Neural progenitor cell (in vitro differentiated cells): Measurements from ENCODE around the gene ST7. TPM values are rescaled to one million over a fixed set of nuclear protein-coding genes. Genes with fewer than 3 reads are reported as not detected.

Experiments
- DNase-seq: peaks from one replicate; pipeline ENCODE4 v3.0.0-alpha.2; 2016; ENCODE audit warnings: low spot score
- H2AFZ ChIP-seq: fragments of 200-600 bp; sonication (generic); replicated peaks from 2 replicates; pipeline ENCODE4 v1.6.1; 2016; ENCODE audit warnings: antibody characterized with exemption
- H3F3A ChIP-seq: fragments of 200-600 bp; sonication (generic); 2 replicates; pipeline ENCODE4 v1.6.1; 2016; ENCODE audit warnings: antibody characterized with exemption, low read depth
- H3K27ac ChIP-seq: fragments of 200-600 bp; sonication (generic); 2 replicates; pipeline ENCODE4 v1.5.1; 2016; ENCODE audit warnings: mild to moderate bottlenecking
- H3K27me3 ChIP-seq: fragments of 200-600 bp; sonication (generic); 2 replicates; pipeline ENCODE4 v1.6.1; 2016; ENCODE audit warnings: mild to moderate bottlenecking, moderate library complexity
- H3K36me3 ChIP-seq: fragments of 200-600 bp; sonication (generic); 2 replicates; pipeline ENCODE4 v1.5.1; 2016
- H3K4me1 ChIP-seq: fragments of 200-600 bp; sonication (generic); 2 replicates; pipeline ENCODE4 v1.6.1; 2016; ENCODE audit warnings: mixed run types
- H3K4me2 ChIP-seq: fragments of 200-600 bp; sonication (generic); 2 replicates; pipeline ENCODE4 v1.6.1; 2016
- H3K4me3 ChIP-seq: fragments of 200-600 bp; sonication (generic); 2 replicates; pipeline ENCODE4 v1.5.1; 2016
- H3K79me2 ChIP-seq: fragments of 200-600 bp; sonication (generic); 2 replicates; pipeline ENCODE4 v1.6.1; 2016; ENCODE audit warnings: low read depth
- H3K9ac ChIP-seq: fragments of 200-600 bp; sonication (generic); 2 replicates; pipeline ENCODE4 v1.6.1; 2016
- H3K9me3 ChIP-seq: fragments of 200-600 bp; sonication (generic); 2 replicates; pipeline ENCODE4 v1.5.1; 2016; ENCODE audit warnings: low read depth
- H4K20me1 ChIP-seq: fragments of 200-600 bp; sonication (generic); 2 replicates; pipeline ENCODE4 v1.6.1; 2016; ENCODE audit warnings: low read depth
- H3K27ac Mint-ChIP-seq: 3 replicates; pipeline ENCODE4 v1.8.0; 2021; ENCODE audit warnings: mixed read lengths
- H3K27me3 Mint-ChIP-seq: 2 replicates; pipeline ENCODE4 v1.8.0; 2022; ENCODE audit warnings: low read depth, mild to moderate bottlenecking, inconsistent platforms, moderate library complexity, mixed read lengths; ENCODE audit not compliant: insufficient read depth
- H3K36me3 Mint-ChIP-seq: 3 replicates; pipeline ENCODE4 v1.8.0; 2021; ENCODE audit warnings: mixed read lengths
- H3K4me1 Mint-ChIP-seq: 3 replicates; pipeline ENCODE4 v1.8.0; 2021; ENCODE audit warnings: mixed read lengths
- H3K4me3 Mint-ChIP-seq: 3 replicates; pipeline ENCODE4 v1.8.0; 2021; ENCODE audit warnings: mild to moderate bottlenecking, moderate library complexity, mixed read lengths
- H3K9me3 Mint-ChIP-seq: 3 replicates; pipeline ENCODE4 v1.8.0; 2020; ENCODE audit warnings: mixed read lengths
- EZH2 ChIP-seq: fragments of 200-600 bp; sonication (generic); IDR thresholded peaks from 2 replicates; pipeline ENCODE4 v1.6.1; 2017; ENCODE audit warnings: antibody characterized with exemption, mild to moderate bottlenecking, moderate library complexity
- EZH2phosphoT487 ChIP-seq: fragments of 200-600 bp; sonication (generic); IDR thresholded peaks from 2 replicates; pipeline ENCODE4 v1.6.1; 2017; ENCODE audit warnings: antibody characterized with exemption
- total RNA-seq: library from RNA; depleted of rRNA; stranded (reverse); fragments of >200 nt; gene quantifications from 2 replicates; pipeline ENCODE4 v1.2.3, GENCODE V29; 2015; ENCODE audit warnings: low replicate concordance
- TF ChIP-seq, protein P1 (sequence below): fragments of 200-600 bp; sonication (generic); IDR thresholded peaks from 2 replicates; pipeline ENCODE4 v1.5.1; 2017; ENCODE audit warnings: antibody characterized with exemption, mild to moderate bottlenecking

ST7 gene
- total RNA-seq, 1 donor from 2014 or later: 5.8 TPM

DNA sequence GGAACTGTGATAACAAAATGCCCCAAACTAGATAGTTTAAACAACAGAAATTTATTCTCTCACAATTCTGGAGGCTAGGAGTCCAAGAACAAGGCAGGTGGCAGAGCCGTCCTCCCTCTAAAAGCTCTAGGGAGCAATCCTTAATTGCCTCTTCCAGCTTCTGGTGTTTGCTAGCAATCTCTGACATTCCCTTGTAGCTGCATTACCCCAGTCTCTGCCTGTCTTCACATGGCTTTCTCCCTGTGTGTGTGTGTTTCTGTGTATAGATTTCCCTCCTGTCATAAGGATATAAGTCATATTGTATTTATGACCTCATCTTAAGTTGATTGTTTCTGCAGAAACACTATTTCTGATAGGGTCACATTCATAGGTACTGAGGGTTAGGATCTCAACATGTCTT, 192.0 kb downstream of the ST7 start:
- Mint-ChIP-seq H3K27ac (no peak overlapping the region), H3K27me3 (no peaks in the 10 kb centered on the region), H3K9me3 (no peaks in the 10 kb centered on the region), H3K36me3 (peaks cover 6% of the 10 kb centered on the region), H3K4me1 (peaks cover 5% of the 10 kb centered on the region), H3K4me3 (no peak overlapping the region)
- H3K9me3 ChIP-seq: no peaks in the 10 kb centered on the region
- no peaks in the 10 kb centered on the region for H4K20me1 ChIP-seq
- DNase-seq: no peak
- H3K27me3 ChIP-seq: no peaks in the 10 kb centered on the region
- H3K4me3 ChIP-seq: no peak overlapping the region
- H3K9ac ChIP-seq: no peak overlapping the region
- TF ChIP-seq, protein P1, sequence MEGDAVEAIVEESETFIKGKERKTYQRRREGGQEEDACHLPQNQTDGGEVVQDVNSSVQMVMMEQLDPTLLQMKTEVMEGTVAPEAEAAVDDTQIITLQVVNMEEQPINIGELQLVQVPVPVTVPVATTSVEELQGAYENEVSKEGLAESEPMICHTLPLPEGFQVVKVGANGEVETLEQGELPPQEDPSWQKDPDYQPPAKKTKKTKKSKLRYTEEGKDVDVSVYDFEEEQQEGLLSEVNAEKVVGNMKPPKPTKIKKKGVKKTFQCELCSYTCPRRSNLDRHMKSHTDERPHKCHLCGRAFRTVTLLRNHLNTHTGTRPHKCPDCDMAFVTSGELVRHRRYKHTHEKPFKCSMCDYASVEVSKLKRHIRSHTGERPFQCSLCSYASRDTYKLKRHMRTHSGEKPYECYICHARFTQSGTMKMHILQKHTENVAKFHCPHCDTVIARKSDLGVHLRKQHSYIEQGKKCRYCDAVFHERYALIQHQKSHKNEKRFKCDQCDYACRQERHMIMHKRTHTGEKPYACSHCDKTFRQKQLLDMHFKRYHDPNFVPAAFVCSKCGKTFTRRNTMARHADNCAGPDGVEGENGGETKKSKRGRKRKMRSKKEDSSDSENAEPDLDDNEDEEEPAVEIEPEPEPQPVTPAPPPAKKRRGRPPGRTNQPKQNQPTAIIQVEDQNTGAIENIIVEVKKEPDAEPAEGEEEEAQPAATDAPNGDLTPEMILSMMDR: no peak
- TF ChIP-seq EZH2 (no peak), EZH2phosphoT487 (no peak)
- no peak overlapping the region for H2AFZ ChIP-seq
- H3K79me2 ChIP-seq: no peaks in the 10 kb centered on the region
- H3K4me1 ChIP-seq: no peaks in the 10 kb centered on the region
- no peak overlapping the region for H3K27ac ChIP-seq
- H3F3A ChIP-seq: no peaks in the 10 kb centered on the region
- no peak overlapping the region for H3K4me2 ChIP-seq
- H3K36me3 ChIP-seq: no peaks in the 10 kb centered on the region

DNA sequence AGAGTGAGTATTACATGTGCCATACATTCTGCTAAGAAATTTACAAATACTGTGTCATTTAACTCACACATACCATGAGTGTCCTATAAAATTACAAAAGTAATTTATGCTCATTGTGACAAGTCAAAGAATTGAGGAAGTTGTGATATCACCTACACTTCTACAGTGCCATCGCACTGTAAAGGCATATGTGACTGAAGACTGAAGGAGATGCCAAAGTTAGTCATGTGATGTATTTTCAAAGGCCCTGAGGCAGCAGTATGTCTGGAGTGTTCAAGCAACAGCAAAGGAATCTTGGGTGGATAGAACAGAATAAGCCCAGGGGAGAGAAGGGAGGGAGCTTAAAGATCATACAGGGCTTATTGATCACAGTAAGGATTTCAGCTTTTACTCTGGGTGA, 192.8 kb downstream of the ST7 start:
- no peaks in the 10 kb centered on the region for H3K79me2 ChIP-seq
- no peak overlapping the region for H3K4me2 ChIP-seq
- DNase-seq: no peak
- Mint-ChIP-seq H3K4me3 (no peak overlapping the region), H3K27me3 (no peaks in the 10 kb centered on the region), H3K9me3 (no peaks in the 10 kb centered on the region), H3K4me1 (peaks cover 1% of the 10 kb centered on the region), H3K36me3 (peaks cover 5% of the 10 kb centered on the region), H3K27ac (peak overlapping the region; percentile 12)
- H3K27ac ChIP-seq: no peak overlapping the region
- no peaks in the 10 kb centered on the region for H3K36me3 ChIP-seq
- H3K4me3 ChIP-seq: no peak overlapping the region
- no peaks in the 10 kb centered on the region for H3K4me1 ChIP-seq
- no peak for TF ChIP-seq EZH2
- TF ChIP-seq EZH2phosphoT487: no peak
- TF ChIP-seq, protein P1: no peak
- H3K9me3 ChIP-seq: no peaks in the 10 kb centered on the region
- no peak overlapping the region for H2AFZ ChIP-seq
- H3F3A ChIP-seq: no peaks in the 10 kb centered on the region
- no peak overlapping the region for H3K9ac ChIP-seq
- H3K27me3 ChIP-seq: no peaks in the 10 kb centered on the region
- no peaks in the 10 kb centered on the region for H4K20me1 ChIP-seq

DNA sequence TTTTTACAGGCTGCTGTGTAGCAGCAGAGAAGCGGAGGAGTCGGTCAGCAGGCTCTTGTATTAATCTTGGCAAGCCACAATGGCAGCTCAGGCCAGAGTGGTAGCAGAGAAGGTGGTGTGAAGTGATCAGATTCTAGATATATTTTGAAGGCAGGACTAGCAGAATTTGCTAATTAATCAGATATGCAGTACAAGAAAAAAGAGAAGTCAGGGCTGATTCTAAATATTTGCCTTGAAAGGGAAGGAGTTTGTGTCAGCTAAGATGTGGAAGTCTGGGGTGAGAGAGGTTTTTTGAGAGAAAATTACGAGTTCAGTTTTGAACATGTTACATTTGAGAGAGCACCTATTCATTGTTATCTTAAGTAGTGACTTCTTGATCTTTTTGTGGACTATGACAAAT, 193.2 kb downstream of the ST7 start:
- Histone ChIP-seq H3K4me1 (no peaks in the 10 kb centered on the region), H3K27me3 (no peaks in the 10 kb centered on the region), H3K79me2 (no peaks in the 10 kb centered on the region), H2AFZ (no peak overlapping the region), H3K27ac (no peak overlapping the region), H3K4me3 (no peak overlapping the region), H3K4me2 (no peak overlapping the region), H3K36me3 (no peaks in the 10 kb centered on the region), H3F3A (no peaks in the 10 kb centered on the region), H3K9me3 (no peaks in the 10 kb centered on the region), H4K20me1 (no peaks in the 10 kb centered on the region), H3K9ac (no peak overlapping the region)
- Mint-ChIP-seq H3K27me3 (no peaks in the 10 kb centered on the region), H3K36me3 (peaks cover 6% of the 10 kb centered on the region), H3K4me1 (peaks cover 2% of the 10 kb centered on the region), H3K9me3 (no peaks in the 10 kb centered on the region), H3K4me3 (no peak overlapping the region), H3K27ac (peak overlapping the region; percentile 12)
- no peak for DNase-seq
- TF ChIP-seq, protein P1: no peak
- TF ChIP-seq EZH2: no peak
- no peak for TF ChIP-seq EZH2phosphoT487

DNA sequence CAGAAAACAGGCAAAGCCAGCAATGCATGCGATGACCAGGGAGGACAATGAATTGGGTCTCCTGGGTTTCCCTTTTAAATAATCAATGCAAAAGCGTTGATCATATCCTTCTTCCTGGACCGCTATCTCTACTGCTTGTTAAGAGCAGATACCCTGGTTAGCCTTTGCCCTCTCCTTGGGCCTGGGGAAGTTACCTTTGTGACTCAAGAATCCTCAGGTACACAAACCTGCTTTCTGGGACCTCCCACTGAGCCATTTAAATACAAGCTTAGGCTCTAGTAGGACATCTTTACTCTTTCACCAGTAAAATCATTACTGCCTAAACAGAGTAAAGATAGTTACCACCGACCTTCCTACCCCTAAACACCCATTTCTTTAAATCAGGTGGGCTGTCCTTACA, 195.7 kb downstream of the ST7 start:
- H3K27me3 ChIP-seq: no peaks in the 10 kb centered on the region
- H3K9ac ChIP-seq: no peak overlapping the region
- no peaks in the 10 kb centered on the region for H3K4me1 ChIP-seq
- H3K27ac ChIP-seq: no peak overlapping the region
- Mint-ChIP-seq H3K9me3 (no peaks in the 10 kb centered on the region), H3K27ac (no peak overlapping the region), H3K27me3 (no peaks in the 10 kb centered on the region), H3K36me3 (peaks cover 1% of the 10 kb centered on the region), H3K4me1 (peaks cover 2% of the 10 kb centered on the region), H3K4me3 (no peak overlapping the region)
- no peaks in the 10 kb centered on the region for H3F3A ChIP-seq
- H3K79me2 ChIP-seq: no peaks in the 10 kb centered on the region
- H3K4me2 ChIP-seq: no peak overlapping the region
- DNase-seq: no peak
- no peak overlapping the region for H3K4me3 ChIP-seq
- H4K20me1 ChIP-seq: no peaks in the 10 kb centered on the region
- H3K9me3 ChIP-seq: no peaks in the 10 kb centered on the region
- TF ChIP-seq EZH2 (no peak), EZH2phosphoT487 (no peak)
- TF ChIP-seq, protein P1: no peak
- H3K36me3 ChIP-seq: no peaks in the 10 kb centered on the region
- H2AFZ ChIP-seq: no peak overlapping the region
